Gastrocnemius medialis (tissue), 4 donors: ENCODE results near the gene PHF12.

ENCODE experiments used
- CTCF ChIP-seq, 5 experiments: fragments of 450-650 bp in 3 of 5; fragments of 200-600 bp in 2 of 5; sonication (generic) in 2 of 5; IDR thresholded peaks in 4 of 5; conservative IDR thresholded peaks in 1 of 5; 1 replicate in 4 of 5; 2 replicates in 1 of 5; pipeline ENCODE4 v1.5.1; 2016 to 2019; ENCODE audit warnings: antibody characterized with exemption in 5 of 5, mild to moderate bottlenecking in 3 of 5, moderate library complexity in 3 of 5
- POLR2A ChIP-seq, 2 donors: fragments of 450-650 bp; IDR thresholded peaks; one replicate each; pipeline ENCODE4 v1.6.1; 2017; ENCODE audit warnings: antibody characterized with exemption in 2 of 2, mild to moderate bottlenecking in 2 of 2, moderate library complexity in 2 of 2

GRCh38 chr17:28891201-28891600 lies 60.1 kb downstream of the PHF12 start:
- TF ChIP-seq POLR2A (IDR thresholded peaks at IDR 0.05) (no peak), CTCF (IDR thresholded peaks at IDR 0.05 in 4 of 5, conservative IDR thresholded peaks at IDR 0.05 in 1 of 5) (no peak)
